Neural crest cell (in vitro differentiated cells): ENCODE measurements around the gene PTPRE. TPM values are rescaled to one million over a fixed set of nuclear protein-coding genes. Genes with fewer than 3 reads are reported as not detected.

Source experiments
- DNase-seq: peaks from one replicate; pipeline ENCODE4 v3.0.0; 2021; ENCODE audit warnings: low read depth, mixed read lengths, low spot score
- H3K27ac Mint-ChIP-seq: one replicate; pipeline ENCODE4 v1.8.0; 2021; ENCODE audit warnings: mild to moderate bottlenecking, mixed read lengths; ENCODE audit not compliant: unreplicated experiment
- H3K27me3 Mint-ChIP-seq: 2 replicates; pipeline ENCODE4 v1.8.0; 2021; ENCODE audit warnings: low read depth, mild to moderate bottlenecking, mixed read lengths
- H3K36me3 Mint-ChIP-seq: 2 replicates; pipeline ENCODE4 v1.8.0; 2021; ENCODE audit warnings: low read depth, mild to moderate bottlenecking, mixed read lengths
- H3K4me1 Mint-ChIP-seq: 2 replicates; pipeline ENCODE4 v1.8.0; 2021; ENCODE audit warnings: mixed read lengths
- H3K4me3 Mint-ChIP-seq: one replicate; pipeline ENCODE4 v1.8.0; 2021; ENCODE audit warnings: mild to moderate bottlenecking, mixed read lengths
- H3K9me3 Mint-ChIP-seq: 2 replicates; pipeline ENCODE4 v1.8.0; 2021; ENCODE audit warnings: mixed read lengths
- total RNA-seq: library from RNA; stranded (reverse); gene quantifications from 2 replicates; pipeline ENCODE4 v1.2.1, GENCODE V29; 2021
- TF ChIP-seq, protein P1 (sequence below): fragments of 200-600 bp; sonication (generic); conservative IDR thresholded peaks from 2 replicates; pipeline ENCODE4 v1.5.0; 2021; ENCODE audit warnings: antibody characterized with exemption, mild to moderate bottlenecking

The PTPRE gene
- total RNA-seq, 1 donor from 2014 or later: 2.3 TPM

DNA sequence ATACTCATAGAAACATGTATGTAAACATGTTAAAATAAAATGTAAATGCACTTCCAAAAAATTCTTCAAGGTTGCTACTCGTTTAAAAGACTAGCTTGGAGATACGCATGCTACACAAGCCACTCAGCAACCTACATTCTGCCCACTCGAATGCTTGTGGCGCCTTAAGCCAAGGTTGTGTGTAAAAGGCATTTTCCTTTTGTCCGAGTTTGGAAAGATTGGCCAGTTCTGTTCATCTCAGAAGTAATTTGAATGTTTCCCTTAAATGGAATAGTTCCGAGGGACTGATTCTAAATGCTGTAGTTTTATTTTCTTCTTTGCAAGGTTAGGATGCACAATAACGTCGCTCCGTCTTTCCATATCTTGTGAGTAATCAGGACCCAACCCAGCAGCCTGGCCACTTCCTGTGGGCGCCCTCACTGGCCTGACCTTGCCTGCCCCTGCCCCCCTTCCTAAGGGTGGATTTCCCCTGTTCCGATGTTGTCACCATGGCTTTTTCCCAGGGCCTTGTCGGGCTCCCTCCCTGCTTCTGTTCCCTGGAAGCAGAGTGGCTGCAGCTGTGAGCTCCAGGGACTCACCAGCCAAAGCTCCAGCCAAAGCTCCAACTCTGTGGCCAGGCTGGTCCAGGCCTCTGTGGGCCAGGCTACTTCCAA lies 70.6 kb downstream of the PTPRE start:
- H3K36me3 Mint-ChIP-seq: no peaks in the 10 kb centered on the region
- H3K9me3 Mint-ChIP-seq: peaks cover 3% of the 10 kb centered on the region
- peaks cover 45% of the 10 kb centered on the region for H3K4me1 Mint-ChIP-seq
- H3K27ac Mint-ChIP-seq: peak overlapping the region; percentile 69
- peak; percentile 31 for DNase-seq
- no peaks in the 10 kb centered on the region for H3K27me3 Mint-ChIP-seq
- no peak overlapping the region for H3K4me3 Mint-ChIP-seq
- TF ChIP-seq, protein P1, sequence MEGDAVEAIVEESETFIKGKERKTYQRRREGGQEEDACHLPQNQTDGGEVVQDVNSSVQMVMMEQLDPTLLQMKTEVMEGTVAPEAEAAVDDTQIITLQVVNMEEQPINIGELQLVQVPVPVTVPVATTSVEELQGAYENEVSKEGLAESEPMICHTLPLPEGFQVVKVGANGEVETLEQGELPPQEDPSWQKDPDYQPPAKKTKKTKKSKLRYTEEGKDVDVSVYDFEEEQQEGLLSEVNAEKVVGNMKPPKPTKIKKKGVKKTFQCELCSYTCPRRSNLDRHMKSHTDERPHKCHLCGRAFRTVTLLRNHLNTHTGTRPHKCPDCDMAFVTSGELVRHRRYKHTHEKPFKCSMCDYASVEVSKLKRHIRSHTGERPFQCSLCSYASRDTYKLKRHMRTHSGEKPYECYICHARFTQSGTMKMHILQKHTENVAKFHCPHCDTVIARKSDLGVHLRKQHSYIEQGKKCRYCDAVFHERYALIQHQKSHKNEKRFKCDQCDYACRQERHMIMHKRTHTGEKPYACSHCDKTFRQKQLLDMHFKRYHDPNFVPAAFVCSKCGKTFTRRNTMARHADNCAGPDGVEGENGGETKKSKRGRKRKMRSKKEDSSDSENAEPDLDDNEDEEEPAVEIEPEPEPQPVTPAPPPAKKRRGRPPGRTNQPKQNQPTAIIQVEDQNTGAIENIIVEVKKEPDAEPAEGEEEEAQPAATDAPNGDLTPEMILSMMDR: no peak

DNA sequence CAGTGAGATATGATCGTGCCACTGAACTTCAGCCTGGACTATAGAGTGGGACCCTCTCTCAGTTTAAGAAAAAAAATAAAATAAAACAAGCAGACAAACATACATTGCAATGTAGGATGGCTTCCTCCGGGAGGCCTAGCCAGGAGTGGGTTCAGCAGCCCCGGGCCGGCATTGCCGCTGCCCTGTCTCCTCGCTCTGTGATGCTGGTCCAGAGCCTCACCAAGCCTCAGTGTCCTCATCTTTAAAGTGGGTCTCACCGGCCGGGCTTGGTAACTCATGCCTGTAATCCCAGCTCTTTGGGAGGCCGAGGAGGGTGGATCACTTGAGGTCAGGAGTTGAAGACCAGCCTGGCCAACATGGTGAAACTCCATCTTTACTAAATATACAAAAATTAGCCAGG lies 71.6 kb downstream of the PTPRE start:
- peaks cover 5% of the 10 kb centered on the region for H3K9me3 Mint-ChIP-seq
- no peak for DNase-seq
- H3K27me3 Mint-ChIP-seq: no peaks in the 10 kb centered on the region
- H3K27ac Mint-ChIP-seq: no peak overlapping the region
- no peaks in the 10 kb centered on the region for H3K36me3 Mint-ChIP-seq
- TF ChIP-seq, protein P1: no peak
- peaks cover 44% of the 10 kb centered on the region for H3K4me1 Mint-ChIP-seq
- H3K4me3 Mint-ChIP-seq: no peak overlapping the region

DNA sequence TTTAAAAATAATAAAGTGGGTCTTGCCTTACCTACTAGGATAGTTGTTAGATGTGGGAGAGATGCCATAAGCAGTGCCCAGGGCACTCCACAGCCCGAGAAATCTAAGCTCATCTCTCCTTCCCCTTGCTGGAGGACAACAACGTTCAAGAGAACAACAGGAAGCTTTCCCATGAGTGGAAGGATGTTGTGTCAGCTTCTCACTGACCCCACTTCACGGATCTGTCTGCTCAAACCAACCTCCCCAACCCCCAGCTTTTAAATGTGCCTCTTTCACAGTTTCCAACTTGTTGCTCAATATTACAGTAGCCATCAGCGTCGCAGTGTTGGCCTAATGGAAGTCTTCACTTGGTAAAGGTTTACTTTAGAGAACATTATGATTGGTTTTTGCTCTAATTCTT lies 72.1 kb downstream of the PTPRE start:
- Mint-ChIP-seq H3K27me3 (no peaks in the 10 kb centered on the region), H3K4me1 (peaks cover 40% of the 10 kb centered on the region), H3K27ac (no peak overlapping the region), H3K4me3 (no peak overlapping the region), H3K9me3 (peaks cover 6% of the 10 kb centered on the region), H3K36me3 (no peaks in the 10 kb centered on the region)
- TF ChIP-seq, protein P1: no peak
- no peak for DNase-seq

DNA sequence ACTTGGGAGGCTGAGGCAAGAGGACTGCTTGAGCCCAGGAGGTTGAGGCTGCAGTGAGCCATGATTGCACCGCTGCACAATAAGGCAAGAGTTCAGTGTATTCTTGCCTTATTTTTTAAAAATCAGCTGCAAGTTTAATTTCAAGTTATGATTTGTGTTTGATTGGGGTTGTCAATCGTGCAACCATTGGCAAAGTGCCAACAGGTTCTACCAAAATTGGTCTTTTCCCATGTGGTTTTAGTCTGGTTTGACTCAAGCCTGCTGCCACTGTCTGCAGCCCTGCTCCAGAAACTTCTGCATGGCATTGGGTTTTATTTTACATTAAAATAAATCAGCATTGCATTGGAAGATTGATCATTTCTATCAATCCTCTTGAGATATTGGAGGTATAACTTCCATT lies 72.7 kb downstream of the PTPRE start:
- Mint-ChIP-seq H3K4me1 (peaks cover 36% of the 10 kb centered on the region), H3K27me3 (no peaks in the 10 kb centered on the region), H3K36me3 (no peaks in the 10 kb centered on the region), H3K27ac (no peak overlapping the region), H3K9me3 (peaks cover 6% of the 10 kb centered on the region), H3K4me3 (no peak overlapping the region)
- TF ChIP-seq, protein P1: no peak
- no peak for DNase-seq

DNA sequence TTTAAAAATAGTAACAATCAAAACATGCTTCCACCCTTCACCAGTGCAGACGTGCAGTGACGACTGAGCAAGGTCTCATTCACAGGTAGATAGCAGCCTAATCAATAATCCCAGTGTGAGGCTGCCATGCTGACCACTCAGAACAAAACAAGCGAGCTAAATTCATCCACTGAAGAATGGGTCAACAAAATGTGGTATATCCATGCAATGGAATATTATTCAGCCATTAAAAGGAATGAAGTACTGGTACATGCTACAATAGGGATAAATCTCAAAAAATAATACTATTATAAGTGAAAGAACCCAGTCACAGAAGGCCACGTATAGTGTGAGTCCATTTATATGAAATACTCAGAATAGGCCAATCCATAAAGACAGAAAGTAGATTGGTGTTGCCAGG lies 74.0 kb downstream of the PTPRE start:
- no peak for DNase-seq
- H3K27ac Mint-ChIP-seq: no peak overlapping the region
- H3K27me3 Mint-ChIP-seq: no peaks in the 10 kb centered on the region
- no peak overlapping the region for H3K4me3 Mint-ChIP-seq
- peaks cover 35% of the 10 kb centered on the region for H3K4me1 Mint-ChIP-seq
- TF ChIP-seq, protein P1: no peak
- peaks cover 6% of the 10 kb centered on the region for H3K9me3 Mint-ChIP-seq
- no peaks in the 10 kb centered on the region for H3K36me3 Mint-ChIP-seq
